HEK293 (cell line): Measurements from ENCODE around the gene SGSM2.
A peak's percentile ranks its signal among the peaks of the same experiment; 100 is the strongest.

ENCODE experiments used
- CTCF ChIA-PET: fragments of 350-600 bp; formaldehyde crosslinking; extraction: SDS; loops from one replicate; lab custom pipeline; 2021; ENCODE audit warnings: antibody characterized with exemption; lab: Yijun Ruan, JAX
- POLR2A ChIA-PET: fragments of 300-600 bp; formaldehyde crosslinking; extraction: SDS; loops from one replicate; lab custom pipeline; 2020; ENCODE audit warnings: antibody characterized with exemption, inconsistent platforms; lab: Yijun Ruan, JAX
- H3K27ac ChIP-seq: fragments of 200-500 bp; sonication (Bioruptor generic); 2 replicates; pipeline ENCODE4 v1.5.1; 2014; ENCODE audit warnings: low read depth, low read length, control low read depth, inconsistent platforms; ENCODE audit errors: extremely low read depth
- H3K36me3 ChIP-seq, 2 experiments: fragments of 200-500 bp in 1 of 2; sonication (Bioruptor generic) in 1 of 2; 1 replicate in 1 of 2; 2 replicates in 1 of 2; pipeline ENCODE4 v1.5.1; 2014 to 2017; ENCODE audit warnings: inconsistent platforms in 2 of 2, low read length in 2 of 2; ENCODE audit not compliant: control insufficient read depth in 2 of 2, insufficient read depth in 1 of 2
- H3K4me1 ChIP-seq: fragments of 200-500 bp; sonication (Bioruptor generic); 2 replicates; pipeline ENCODE4 v1.5.1; 2014; ENCODE audit warnings: mild to moderate bottlenecking, low read length, inconsistent platforms; ENCODE audit not compliant: control insufficient read depth, insufficient read depth
- H3K4me3 ChIP-seq: 2 replicates; pipeline ENCODE4 v1.5.1; 2011; ENCODE audit warnings: low read depth, mild to moderate bottlenecking, control low read depth, low read length, moderate library complexity
- H3K9me3 ChIP-seq: fragments of 200-500 bp; sonication (Bioruptor generic); 2 replicates; pipeline ENCODE4 v1.5.1; 2014; ENCODE audit warnings: low read depth, low read length, inconsistent platforms; ENCODE audit not compliant: control insufficient read depth, insufficient read depth
- EGR2 ChIP-seq: fragments of 450-650 bp; formaldehyde crosslinking; IDR thresholded peaks from 2 replicates; pipeline ENCODE4 v1.5.1; 2016; ENCODE audit warnings: low read depth, missing biosample characterization, missing genetic modification characterization
- GFI1B ChIP-seq: fragments of 450-650 bp; formaldehyde crosslinking; IDR thresholded peaks from 2 replicates; pipeline ENCODE4 v1.5.1; 2016; ENCODE audit warnings: missing biosample characterization, missing genetic modification characterization
- KLF8 ChIP-seq: fragments of 450-650 bp; formaldehyde crosslinking; IDR thresholded peaks from 2 replicates; pipeline ENCODE4 v1.5.1; 2016; ENCODE audit warnings: missing biosample characterization, missing genetic modification characterization
- ZBTB20 ChIP-seq: fragments of 450-650 bp; formaldehyde crosslinking; IDR thresholded peaks from 2 replicates; pipeline ENCODE4 v1.5.1; 2016; ENCODE audit warnings: missing biosample characterization, missing genetic modification characterization
- ZBTB8A ChIP-seq: fragments of 450-650 bp; formaldehyde crosslinking; IDR thresholded peaks from 2 replicates; pipeline ENCODE4 v1.5.1; 2016; ENCODE audit warnings: missing biosample characterization, missing genetic modification characterization
- ZFP3 ChIP-seq: fragments of 450-650 bp; formaldehyde crosslinking; IDR thresholded peaks from 2 replicates; pipeline ENCODE4 v1.5.1; 2016; ENCODE audit warnings: low read depth, missing biosample characterization, missing genetic modification characterization
- ZNF112 ChIP-seq: fragments of 450-650 bp; formaldehyde crosslinking; IDR thresholded peaks from 2 replicates; pipeline ENCODE4 v1.5.0; 2017; ENCODE audit warnings: missing biosample characterization, missing genetic modification characterization
- ZNF146 ChIP-seq: fragments of 450-650 bp; formaldehyde crosslinking; IDR thresholded peaks from 2 replicates; pipeline ENCODE4 v1.5.1; 2016; ENCODE audit warnings: missing biosample characterization, missing genetic modification characterization
- ZNF157 ChIP-seq: fragments of 450-650 bp; formaldehyde crosslinking; IDR thresholded peaks from 2 replicates; pipeline ENCODE4 v1.5.1; 2016; ENCODE audit warnings: missing biosample characterization, missing genetic modification characterization
- ZNF37A ChIP-seq: fragments of 450-650 bp; IDR thresholded peaks from 2 replicates; pipeline ENCODE4 v1.5.1; 2018; ENCODE audit warnings: missing biosample characterization, missing genetic modification characterization
- ZNF48 ChIP-seq: fragments of 450-650 bp; formaldehyde crosslinking; IDR thresholded peaks from 2 replicates; pipeline ENCODE4 v1.5.1; 2016; ENCODE audit warnings: missing biosample characterization, missing genetic modification characterization
- ZNF530 ChIP-seq: fragments of 450-650 bp; formaldehyde crosslinking; IDR thresholded peaks from 2 replicates; pipeline ENCODE4 v1.5.1; 2016; ENCODE audit warnings: low read depth, missing biosample characterization, missing genetic modification characterization
- ZNF600 ChIP-seq: fragments of 450-650 bp; formaldehyde crosslinking; IDR thresholded peaks from 2 replicates; pipeline ENCODE4 v1.5.1; 2016; ENCODE audit warnings: missing biosample characterization, missing genetic modification characterization
- ZNF768 ChIP-seq: fragments of 450-650 bp; formaldehyde crosslinking; IDR thresholded peaks from 2 replicates; pipeline ENCODE4 v1.5.1; 2018; ENCODE audit warnings: missing biosample characterization, mild to moderate bottlenecking, missing genetic modification characterization
- TF ChIP-seq, protein P1 (sequence below): fragments of 450-650 bp; formaldehyde crosslinking; IDR thresholded peaks from 2 replicates; pipeline ENCODE4 v1.5.1; 2017; ENCODE audit warnings: missing biosample characterization, missing genetic modification characterization
- TF ChIP-seq, protein P2 (sequence below): fragments of 450-650 bp; formaldehyde crosslinking; IDR thresholded peaks from 2 replicates; pipeline ENCODE4 v1.5.1; 2016; ENCODE audit warnings: missing biosample characterization, missing genetic modification characterization
- TF ChIP-seq, protein P3 (sequence below): fragments of 450-650 bp; formaldehyde crosslinking; IDR thresholded peaks from 2 replicates; pipeline ENCODE4 v1.5.1; 2017; ENCODE audit warnings: missing biosample characterization, missing genetic modification characterization
- TF ChIP-seq, protein P4 (sequence below): fragments of 450-650 bp; formaldehyde crosslinking; IDR thresholded peaks from 2 replicates; pipeline ENCODE4 v1.5.1; 2017; ENCODE audit warnings: missing biosample characterization, missing genetic modification characterization
- TF ChIP-seq, protein P5 (sequence below): fragments of 450-650 bp; formaldehyde crosslinking; IDR thresholded peaks from 2 replicates; pipeline ENCODE4 v1.5.1; 2016; ENCODE audit warnings: missing biosample characterization, missing genetic modification characterization

The SGSM2 gene

DNA sequence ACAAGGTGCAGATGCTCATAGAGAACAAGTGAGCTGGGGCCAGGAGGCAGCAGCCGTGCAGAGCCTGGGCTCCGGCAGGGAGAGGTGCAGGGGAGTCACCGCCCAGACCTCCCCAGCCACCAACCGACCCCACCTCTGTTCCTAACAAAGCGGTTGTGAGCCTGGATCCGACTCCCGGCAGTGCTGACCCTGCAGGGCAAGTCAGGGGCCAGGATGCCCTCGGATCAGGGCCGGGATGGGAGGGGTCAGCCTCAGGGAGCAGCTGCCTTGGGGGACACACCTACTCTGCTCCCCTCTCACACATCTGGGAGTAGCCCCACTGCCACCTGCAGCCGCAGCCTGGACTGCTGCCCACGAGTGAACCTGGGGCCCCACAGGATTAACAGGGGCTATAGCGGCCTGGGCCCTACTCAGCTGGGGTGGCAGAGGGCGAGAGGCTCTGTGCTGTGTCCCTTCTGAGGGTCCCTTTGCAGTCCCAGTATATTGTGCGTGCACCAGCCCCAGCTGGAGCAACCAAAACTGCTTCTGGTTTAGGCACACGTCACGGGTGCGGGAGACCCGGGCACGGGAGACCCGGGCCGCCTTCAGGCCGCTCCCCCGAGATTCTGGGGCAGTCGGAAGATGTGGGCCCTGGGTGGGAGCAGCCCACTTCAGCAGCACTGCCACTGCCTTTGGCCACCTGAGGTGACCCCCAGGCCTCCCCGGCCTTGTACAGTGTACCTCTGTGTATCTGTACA lies 42.4 kb downstream of the SGSM2 start:
- H3K9me3 ChIP-seq, result no peaks in the 10 kb centered on the region
- H3K4me3 ChIP-seq, result no peak overlapping the region
- no peak for TF ChIP-seq ZNF157 (tag by site-specific recombination)
- TF ChIP-seq GFI1B (tag by site-specific recombination), result no peak
- no peak for TF ChIP-seq EGR2
- no peak for TF ChIP-seq ZNF37A (tag by site-specific recombination)
- H3K27ac ChIP-seq, result no peak overlapping the region
- ChIA-PET POLR2A (interaction anchor here (0.5 kb wide), 1 partner anchor 407 kb away, joined by 3 read pairs; no protein-coding TSS in a partner anchor), CTCF (interaction anchor here (0.7 to 12.5 kb wide), 3 partner anchors 10 to 366 kb away, joined by 3 to 470 read pairs (median 63); no protein-coding TSS in a partner anchor)
- peaks cover 14% of the 10 kb centered on the region for H3K4me1 ChIP-seq
- H3K36me3 ChIP-seq, result peaks cover 6 to 57% of the 10 kb centered on the region in 2 experiments

DNA sequence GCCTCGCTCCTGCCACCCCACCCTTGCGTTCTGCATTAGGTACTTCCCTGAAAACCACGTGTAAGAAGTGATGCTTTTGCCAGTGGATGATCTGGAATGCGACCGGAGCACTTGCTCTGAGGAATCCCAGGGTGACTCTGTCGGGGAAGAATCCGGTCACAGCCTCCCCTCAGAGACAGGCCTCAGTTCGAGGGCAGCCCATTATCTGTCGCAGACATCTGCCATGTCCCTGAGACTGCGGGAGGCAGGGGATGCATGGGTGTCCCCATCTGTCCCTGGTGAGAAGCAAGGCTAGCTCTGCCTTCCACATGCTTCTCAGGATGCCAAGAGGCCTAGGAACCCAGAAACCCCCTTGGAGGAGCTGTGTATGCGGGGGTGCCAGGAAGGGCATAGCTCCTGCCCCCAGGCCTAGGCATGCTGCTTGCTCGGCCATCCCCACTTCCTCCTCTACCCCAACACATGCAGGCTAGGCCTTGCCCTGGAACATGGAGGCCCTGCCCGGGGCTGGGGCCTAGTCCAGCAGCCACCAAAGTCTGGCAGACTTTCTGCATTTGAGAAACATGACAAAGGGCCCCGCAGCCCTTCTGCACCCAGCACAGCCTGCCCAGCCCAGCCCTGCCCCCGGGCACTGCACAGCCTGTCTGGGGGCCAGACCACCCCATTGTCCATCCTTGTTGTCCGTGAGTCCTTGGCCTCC lies 43.1 kb downstream of the SGSM2 start:
- no peaks in the 10 kb centered on the region for H3K9me3 ChIP-seq
- peaks cover 14% of the 10 kb centered on the region for H3K4me1 ChIP-seq
- no peak overlapping the region for H3K4me3 ChIP-seq
- H3K27ac ChIP-seq, result no peak overlapping the region
- TF ChIP-seq ZFP3 (tag by site-specific recombination), result no peak
- TF ChIP-seq ZNF600 (tag by site-specific recombination), result 0 out of 2 replicates have a peak, but pooled peaks have one; percentile 27
- ChIA-PET CTCF (interaction anchor here (1.1 to 12.5 kb wide), 7 partner anchors 10 to 294 kb away, joined by 3 to 470 read pairs (median 63); partner anchors contain the start of gene MNT), POLR2A (interaction anchor here (0.5 to 3.3 kb wide), 2 partner anchors 36 to 406 kb away, joined by 3 to 42 read pairs; no protein-coding TSS in a partner anchor)
- peaks cover 6 to 52% of the 10 kb centered on the region in 2 experiments for H3K36me3 ChIP-seq

DNA sequence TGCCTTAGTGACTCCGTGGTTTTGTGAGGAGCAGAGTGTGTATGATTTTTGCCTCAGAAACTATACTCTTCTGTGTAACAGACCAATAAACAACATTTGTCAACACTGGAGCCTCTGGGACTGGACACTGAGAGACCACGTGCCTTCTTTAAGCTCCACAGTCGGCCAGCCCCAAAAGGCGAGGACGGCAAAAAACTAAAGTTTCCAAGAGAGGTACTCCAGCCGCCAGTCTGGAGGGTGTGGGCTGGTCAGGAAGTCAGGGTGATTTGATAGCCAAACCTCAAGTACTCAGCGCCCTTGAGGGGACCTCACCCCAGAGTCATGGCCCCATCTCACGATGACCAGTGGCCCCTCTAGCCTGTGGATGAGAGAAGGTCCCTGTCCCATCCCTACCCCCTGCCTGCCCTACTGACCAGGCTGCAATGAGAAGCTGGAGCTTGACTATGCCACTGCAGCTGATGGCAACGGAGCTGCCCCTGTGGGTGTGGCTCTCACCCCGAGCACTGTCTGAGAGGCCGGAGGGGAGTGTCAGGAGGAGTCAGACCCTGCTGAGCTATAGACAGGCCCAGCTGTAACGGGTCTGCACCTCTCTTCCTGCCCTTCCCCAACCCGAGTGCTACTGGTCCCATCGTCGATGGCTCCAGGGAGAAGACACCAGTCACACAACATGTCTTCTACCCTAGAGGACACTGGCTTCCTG lies 43.8 kb downstream of the SGSM2 start:
- POLR2A ChIA-PET, result interaction anchor here (3.3 kb wide), 1 partner anchor 35 kb away, joined by 42 read pairs; no protein-coding TSS in a partner anchor

More for the DNA sequence above, 43.8 kb downstream of the SGSM2 start:
- H3K9me3 ChIP-seq, result no peaks in the 10 kb centered on the region
- peaks cover 6 to 44% of the 10 kb centered on the region in 2 experiments for H3K36me3 ChIP-seq
- H3K27ac ChIP-seq, result peak overlapping the region; percentile 17; the same call in 1 of the 2 replicates
- TF ChIP-seq, protein P1, sequence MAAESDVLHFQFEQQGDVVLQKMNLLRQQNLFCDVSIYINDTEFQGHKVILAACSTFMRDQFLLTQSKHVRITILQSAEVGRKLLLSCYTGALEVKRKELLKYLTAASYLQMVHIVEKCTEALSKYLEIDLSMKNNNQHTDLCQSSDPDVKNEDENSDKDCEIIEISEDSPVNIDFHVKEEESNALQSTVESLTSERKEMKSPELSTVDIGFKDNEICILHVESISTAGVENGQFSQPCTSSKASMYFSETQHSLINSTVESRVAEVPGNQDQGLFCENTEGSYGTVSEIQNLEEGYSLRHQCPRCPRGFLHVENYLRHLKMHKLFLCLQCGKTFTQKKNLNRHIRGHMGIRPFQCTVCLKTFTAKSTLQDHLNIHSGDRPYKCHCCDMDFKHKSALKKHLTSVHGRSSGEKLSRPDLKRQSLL (tag by site-specific recombination), result no peak
- no peak for TF ChIP-seq ZNF112 (tag by site-specific recombination)
- no peak for TF ChIP-seq ZNF146
- TF ChIP-seq ZBTB20, result no peak
- TF ChIP-seq, protein P2, sequence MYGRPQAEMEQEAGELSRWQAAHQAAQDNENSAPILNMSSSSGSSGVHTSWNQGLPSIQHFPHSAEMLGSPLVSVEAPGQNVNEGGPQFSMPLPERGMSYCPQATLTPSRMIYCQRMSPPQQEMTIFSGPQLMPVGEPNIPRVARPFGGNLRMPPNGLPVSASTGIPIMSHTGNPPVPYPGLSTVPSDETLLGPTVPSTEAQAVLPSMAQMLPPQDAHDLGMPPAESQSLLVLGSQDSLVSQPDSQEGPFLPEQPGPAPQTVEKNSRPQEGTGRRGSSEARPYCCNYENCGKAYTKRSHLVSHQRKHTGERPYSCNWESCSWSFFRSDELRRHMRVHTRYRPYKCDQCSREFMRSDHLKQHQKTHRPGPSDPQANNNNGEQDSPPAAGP (tag by site-specific recombination), result no peak
- TF ChIP-seq, protein P3, sequence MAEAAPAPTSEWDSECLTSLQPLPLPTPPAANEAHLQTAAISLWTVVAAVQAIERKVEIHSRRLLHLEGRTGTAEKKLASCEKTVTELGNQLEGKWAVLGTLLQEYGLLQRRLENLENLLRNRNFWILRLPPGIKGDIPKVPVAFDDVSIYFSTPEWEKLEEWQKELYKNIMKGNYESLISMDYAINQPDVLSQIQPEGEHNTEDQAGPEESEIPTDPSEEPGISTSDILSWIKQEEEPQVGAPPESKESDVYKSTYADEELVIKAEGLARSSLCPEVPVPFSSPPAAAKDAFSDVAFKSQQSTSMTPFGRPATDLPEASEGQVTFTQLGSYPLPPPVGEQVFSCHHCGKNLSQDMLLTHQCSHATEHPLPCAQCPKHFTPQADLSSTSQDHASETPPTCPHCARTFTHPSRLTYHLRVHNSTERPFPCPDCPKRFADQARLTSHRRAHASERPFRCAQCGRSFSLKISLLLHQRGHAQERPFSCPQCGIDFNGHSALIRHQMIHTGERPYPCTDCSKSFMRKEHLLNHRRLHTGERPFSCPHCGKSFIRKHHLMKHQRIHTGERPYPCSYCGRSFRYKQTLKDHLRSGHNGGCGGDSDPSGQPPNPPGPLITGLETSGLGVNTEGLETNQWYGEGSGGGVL (tag by site-specific recombination), result no peak
- TF ChIP-seq, protein P4, sequence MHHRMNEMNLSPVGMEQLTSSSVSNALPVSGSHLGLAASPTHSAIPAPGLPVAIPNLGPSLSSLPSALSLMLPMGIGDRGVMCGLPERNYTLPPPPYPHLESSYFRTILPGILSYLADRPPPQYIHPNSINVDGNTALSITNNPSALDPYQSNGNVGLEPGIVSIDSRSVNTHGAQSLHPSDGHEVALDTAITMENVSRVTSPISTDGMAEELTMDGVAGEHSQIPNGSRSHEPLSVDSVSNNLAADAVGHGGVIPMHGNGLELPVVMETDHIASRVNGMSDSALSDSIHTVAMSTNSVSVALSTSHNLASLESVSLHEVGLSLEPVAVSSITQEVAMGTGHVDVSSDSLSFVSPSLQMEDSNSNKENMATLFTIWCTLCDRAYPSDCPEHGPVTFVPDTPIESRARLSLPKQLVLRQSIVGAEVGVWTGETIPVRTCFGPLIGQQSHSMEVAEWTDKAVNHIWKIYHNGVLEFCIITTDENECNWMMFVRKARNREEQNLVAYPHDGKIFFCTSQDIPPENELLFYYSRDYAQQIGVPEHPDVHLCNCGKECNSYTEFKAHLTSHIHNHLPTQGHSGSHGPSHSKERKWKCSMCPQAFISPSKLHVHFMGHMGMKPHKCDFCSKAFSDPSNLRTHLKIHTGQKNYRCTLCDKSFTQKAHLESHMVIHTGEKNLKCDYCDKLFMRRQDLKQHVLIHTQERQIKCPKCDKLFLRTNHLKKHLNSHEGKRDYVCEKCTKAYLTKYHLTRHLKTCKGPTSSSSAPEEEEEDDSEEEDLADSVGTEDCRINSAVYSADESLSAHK (tag by site-specific recombination), result no peak
- TF ChIP-seq ZNF530 (tag by site-specific recombination), result no peak
- TF ChIP-seq ZNF157 (tag by site-specific recombination), result no peak
- TF ChIP-seq KLF8 (tag by site-specific recombination), result no peak
- no peak for TF ChIP-seq ZNF48 (tag by site-specific recombination)
- TF ChIP-seq, protein P5, sequence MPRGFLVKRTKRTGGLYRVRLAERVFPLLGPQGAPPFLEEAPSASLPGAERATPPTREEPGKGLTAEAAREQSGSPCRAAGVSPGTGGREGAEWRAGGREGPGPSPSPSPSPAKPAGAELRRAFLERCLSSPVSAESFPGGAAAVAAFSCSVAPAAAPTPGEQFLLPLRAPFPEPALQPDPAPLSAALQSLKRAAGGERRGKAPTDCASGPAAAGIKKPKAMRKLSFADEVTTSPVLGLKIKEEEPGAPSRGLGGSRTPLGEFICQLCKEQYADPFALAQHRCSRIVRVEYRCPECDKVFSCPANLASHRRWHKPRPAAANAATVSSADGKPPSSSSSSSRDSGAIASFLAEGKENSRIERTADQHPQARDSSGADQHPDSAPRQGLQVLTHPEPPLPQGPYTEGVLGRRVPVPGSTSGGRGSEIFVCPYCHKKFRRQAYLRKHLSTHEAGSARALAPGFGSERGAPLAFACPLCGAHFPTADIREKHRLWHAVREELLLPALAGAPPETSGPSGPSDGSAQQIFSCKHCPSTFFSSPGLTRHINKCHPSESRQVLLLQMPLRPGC (tag by site-specific recombination), result no peak
- TF ChIP-seq ZBTB8A (tag by site-specific recombination), result no peak
- TF ChIP-seq ZNF768, result no peak
- CTCF ChIA-PET, result interaction anchor here (0.7 to 12.5 kb wide), 12 partner anchors 11 to 430 kb away, joined by 3 to 470 read pairs (median 12); partner anchors contain the start of gene MNT
- no peak overlapping the region for H3K4me3 ChIP-seq
- H3K4me1 ChIP-seq, result peaks cover 14% of the 10 kb centered on the region
